Measurements from ENCODE around the gene SLC30A9. TPM values are rescaled to one million over a fixed set of nuclear protein-coding genes. Genes with fewer than 3 reads are reported as not detected.

SLC30A9 gene
- polyA plus RNA-seq, 1 of the 3 experiments (the other 2 are of a cell fraction): 34.2 TPM

- Histone ChIP-seq H3K27ac (ENCODE audit: low read depth in 2 of 2, low read length in 1 of 2) (no peak overlapping the region), H3K9me3 (no peaks in the 10 kb centered on the region), H3K4me1 (ENCODE audit: control insufficient read depth in 1 of 2, insufficient read depth in 2 of 2, low read depth in 1 of 2, low read length in 1 of 2) (no peaks in the 10 kb centered on the region), H3K9me2 (no peaks in the 10 kb centered on the region), H4K20me1 (ENCODE audit: insufficient read depth) (no peaks in the 10 kb centered on the region), H3K36me3 (replicated peaks in 1 of 2; ENCODE audit: control insufficient read depth in 1 of 2, insufficient read depth in 2 of 2, low read length in 1 of 2) (peaks cover 37 to 56% of the 10 kb centered on the region in 2 experiments), H3K27me3 (ENCODE audit: insufficient read depth) (no peaks in the 10 kb centered on the region), H2AFZ (ENCODE audit: low read depth) (no peak overlapping the region), H3F3A (replicated peaks; ENCODE audit: insufficient read depth) (peaks cover 17% of the 10 kb centered on the region), H3K9ac (no peak overlapping the region), H3K79me2 (ENCODE audit: insufficient read depth) (0 out of 2 replicates have a peak, but pooled peaks cover 5% of the 10 kb centered on the region), H3K4me2 (no peak overlapping the region), H3K4me3 (ENCODE audit: low read depth in 2 of 2, low read length in 1 of 2) (no peak overlapping the region; a peak in 1 of 4 replicates)
- 52% methylated on average over 1 of the region's 1 CpG for WGBS (ENCODE audit: low lambda C conversion rate)
- 0 out of 2 replicates have a peak, but pooled peaks have one; percentile 5 for TF ChIP-seq SMC3 (IDR thresholded peaks at IDR 0.05; ENCODE audit: low read depth, low read length)
- TF ChIP-seq RCOR1 (IDR thresholded peaks at IDR 0.05; ENCODE audit: low read length): no peak
- no peak for TF ChIP-seq ZBTB33 (IDR thresholded peaks at IDR 0.05; ENCODE audit: borderline replicate concordance, low read depth)
- TF ChIP-seq CTCF (IDR thresholded peaks at IDR 0.05): peak; percentile 55
- peak; percentile 55 for TF ChIP-seq RAD21 (IDR thresholded peaks at IDR 0.05; ENCODE audit: low read length)
- no peak for TF ChIP-seq ELF1 (IDR thresholded peaks at IDR 0.05)
- no peak for TF ChIP-seq NFIC (IDR thresholded peaks at IDR 0.05; ENCODE audit: borderline replicate concordance)
- TF ChIP-seq RXRA (IDR thresholded peaks at IDR 0.05; ENCODE audit: borderline replicate concordance, low read depth): no peak
- no peak for TF ChIP-seq YY1 (IDR thresholded peaks at IDR 0.05; ENCODE audit: low read depth)
- ChIA-PET POLR2A (no interaction called here), CTCF (interaction anchor here (0.8 to 1.7 kb wide), 12 partner anchors 8 to 559 kb away, joined by 3 to 6 read pairs (median 4); no protein-coding TSS in a partner anchor)
- DNase-seq: peak; percentile 41
Observed at GRCh38 chr4:41957634-41958033, 32.7 kb upstream of the SLC30A9 start.

GRCh38 chr4:41963105-41963504 lies 27.2 kb upstream of the SLC30A9 start:
- ChIA-PET CTCF (interaction anchor here (0.8 to 1.6 kb wide), 10 partner anchors 9 to 270 kb away, joined by 3 to 9 read pairs (median 4); no protein-coding TSS in a partner anchor), POLR2A (no interaction called here)
- Histone ChIP-seq H3K36me3 (replicated peaks in 1 of 2; ENCODE audit: control insufficient read depth in 1 of 2, insufficient read depth in 2 of 2, low read length in 1 of 2) (peaks cover 5 to 10% of the 10 kb centered on the region in 2 experiments), H3K9ac (no peak overlapping the region), H3K27ac (ENCODE audit: low read depth in 2 of 2, low read length in 1 of 2) (no peak overlapping the region), H3F3A (replicated peaks; ENCODE audit: insufficient read depth) (peaks cover 5% of the 10 kb centered on the region), H3K79me2 (ENCODE audit: insufficient read depth) (no peaks in the 10 kb centered on the region), H3K27me3 (ENCODE audit: insufficient read depth) (no peaks in the 10 kb centered on the region), H3K4me1 (ENCODE audit: control insufficient read depth in 1 of 2, insufficient read depth in 2 of 2, low read depth in 1 of 2, low read length in 1 of 2) (no peaks in the 10 kb centered on the region), H2AFZ (ENCODE audit: low read depth) (no peak overlapping the region), H3K9me2 (no peaks in the 10 kb centered on the region), H4K20me1 (ENCODE audit: insufficient read depth) (no peaks in the 10 kb centered on the region), H3K4me2 (no peak overlapping the region), H3K9me3 (no peaks in the 10 kb centered on the region), H3K4me3 (ENCODE audit: low read depth in 2 of 2, low read length in 1 of 2) (no peak overlapping the region; a peak in 1 of 4 replicates)
- TF ChIP-seq FOXJ3 (CRISPR knock-in tag; IDR thresholded peaks at IDR 0.05) (no peak), RAD21 (IDR thresholded peaks at IDR 0.05; ENCODE audit: low read length) (peak; percentile 21; the same call in 1 of the 2 replicates), EP300 (IDR thresholded peaks at IDR 0.05; ENCODE audit: borderline replicate concordance in 1 of 2, low read depth in 1 of 2, low read length in 1 of 2) (no peak), USF2 (IDR thresholded peaks at IDR 0.05; ENCODE audit: borderline replicate concordance, low read depth, low read length) (no peak), CTCF (IDR thresholded peaks at IDR 0.05) (peak; percentile 74), ELF1 (IDR thresholded peaks at IDR 0.05) (no peak), JUND (IDR thresholded peaks at IDR 0.05) (no peak), SMC3 (IDR thresholded peaks at IDR 0.05; ENCODE audit: low read depth, low read length) (no peak)
- DNase-seq: peak; percentile 17
- WGBS (ENCODE audit: low lambda C conversion rate): 97% methylated on average over 4 of the region's 4 CpGs

Measured in SK-N-SH (cell line).